Uterus (tissue), 4 donors: ENCODE data around the gene AKAP10. TPM values are rescaled to one million over a fixed set of nuclear protein-coding genes. Genes with fewer than 3 reads are reported as not detected.
A peak's percentile ranks its signal among the peaks of the same experiment; 100 is the strongest.
"Not testable (repeated sequence)": the region's sequence is repeated elsewhere in the genome, so short reads cannot be mapped to it uniquely, and the experiment has no call there.

Source experiments
- DNase-seq, 2 donors: peaks; one replicate each; pipeline ENCODE4 v3.0.0-alpha.2; 2019 to 2020
- H3K27ac ChIP-seq, 2 donors: fragments of 200-600 bp; sonication (generic); 1 replicate in 1 of 2; 2 replicates in 1 of 2; pipeline ENCODE4 v1.5.1; 2016 to 2018
- H3K27me3 ChIP-seq, 2 donors: fragments of 200-600 bp; sonication (generic); one replicate each; pipeline ENCODE4 v1.5.1; 2018 to 2019; ENCODE audit warnings: control low read depth in 1 of 2
- H3K36me3 ChIP-seq, 2 donors: fragments of 200-600 bp; sonication (generic); one replicate each; pipeline ENCODE4 v1.5.1; 2019; ENCODE audit warnings: control low read depth in 1 of 2
- H3K4me1 ChIP-seq, 2 donors: fragments of 200-600 bp; sonication (generic); one replicate each; pipeline ENCODE4 v1.5.1; 2018 to 2019; ENCODE audit warnings: control low read depth in 1 of 2
- H3K4me3 ChIP-seq, 2 donors: fragments of 200-600 bp; sonication (generic); 1 replicate in 1 of 2; 2 replicates in 1 of 2; pipeline ENCODE4 v1.5.1; 2018 to 2019; ENCODE audit warnings: mild to moderate bottlenecking in 1 of 2
- H3K9me3 ChIP-seq, 2 donors: fragments of 200-600 bp; sonication (generic); one replicate each; pipeline ENCODE4 v1.5.1; 2019; ENCODE audit warnings: control low read depth in 1 of 2
- CTCF ChIP-seq, 4 experiments: fragments of 200-600 bp in 2 of 4; fragments of 450-650 bp in 2 of 4; sonication (generic) in 2 of 4; IDR thresholded peaks; one replicate each; pipeline ENCODE4 v1.5.1; 2016 to 2019; ENCODE audit warnings: antibody characterized with exemption in 4 of 4, mild to moderate bottlenecking in 2 of 4, moderate library complexity in 1 of 4
- POLR2A ChIP-seq, 2 donors: fragments of 450-650 bp; IDR thresholded peaks; one replicate each; pipeline ENCODE4 v1.6.1; 2016; ENCODE audit warnings: antibody characterized with exemption in 2 of 2, mild to moderate bottlenecking in 1 of 2, moderate library complexity in 1 of 2
- intact Hi-C: fragments of 100-400 bp; cut with DNase I; formaldehyde crosslinking; loops from one replicate; pipeline ENCODE4 v1.15.1; 2023; ENCODE audit warnings: low total_unique reads
- total RNA-seq, 4 donors: library from RNA; depleted of rRNA in 3 of 4; stranded (reverse); fragments of >200 nt in 3 of 4; gene quantifications; one replicate each; pipeline versions ENCODE4 v1.1.0 to v1.2.4, GENCODE V29; 2014 to 2023
- donor health status: DM: yes; HTN: yes; CAD: no.

AKAP10 gene
- total RNA-seq, 4 donors from 2014 or later = 17.7 to 56.9 (median 33.2) TPM

GRCh38 chr17:19904412-19904811, 73.2 kb downstream of the AKAP10 start:
- H3K36me3 ChIP-seq = no peaks in the 10 kb centered on the region

GRCh38 chr17:19900809-19901208, 76.8 kb downstream of the AKAP10 start:
- Histone ChIP-seq H3K36me3 (no peaks in the 10 kb centered on the region), H3K27me3 (no peaks in the 10 kb centered on the region), H3K4me3 (no peak overlapping the region), H3K4me1 (no peaks in the 10 kb centered on the region), H3K9me3 (no peaks in the 10 kb centered on the region), H3K27ac (no peak overlapping the region)
- intact Hi-C loops = no loop called here
- TF ChIP-seq POLR2A (IDR thresholded peaks at IDR 0.05) = no peak
- TF ChIP-seq CTCF (IDR thresholded peaks at IDR 0.05) = no peak
- DNase-seq = no peak

More at GRCh38 chr17:19904412-19904811, 73.2 kb downstream of the AKAP10 start:
- no peak for DNase-seq
- Histone ChIP-seq H3K27me3 (no peaks in the 10 kb centered on the region), H3K4me3 (no peak overlapping the region), H3K9me3 (no peaks in the 10 kb centered on the region), H3K4me1 (no peaks in the 10 kb centered on the region), H3K27ac (no peak overlapping the region)
- intact Hi-C loops = no loop called here
- TF ChIP-seq CTCF (IDR thresholded peaks at IDR 0.05) = no peak
- no peak for TF ChIP-seq POLR2A (IDR thresholded peaks at IDR 0.05)

- Histone ChIP-seq H3K36me3 (no peaks in the 10 kb centered on the region), H3K4me1 (no peaks in the 10 kb centered on the region), H3K27ac (peak overlapping the region in 1 of 2 donors; percentile 71), H3K27me3 (no peaks in the 10 kb centered on the region), H3K4me3 (no peak overlapping the region), H3K9me3 (no peaks in the 10 kb centered on the region)
- intact Hi-C loops = no loop called here
- TF ChIP-seq POLR2A (IDR thresholded peaks at IDR 0.05) = no peak
- no peak for TF ChIP-seq CTCF (IDR thresholded peaks at IDR 0.05)
- peak in 1 of 2 donors; percentile 20 for DNase-seq
Measured at GRCh38 chr17:19897903-19898302, 79.7 kb downstream of the AKAP10 start.

DNA sequence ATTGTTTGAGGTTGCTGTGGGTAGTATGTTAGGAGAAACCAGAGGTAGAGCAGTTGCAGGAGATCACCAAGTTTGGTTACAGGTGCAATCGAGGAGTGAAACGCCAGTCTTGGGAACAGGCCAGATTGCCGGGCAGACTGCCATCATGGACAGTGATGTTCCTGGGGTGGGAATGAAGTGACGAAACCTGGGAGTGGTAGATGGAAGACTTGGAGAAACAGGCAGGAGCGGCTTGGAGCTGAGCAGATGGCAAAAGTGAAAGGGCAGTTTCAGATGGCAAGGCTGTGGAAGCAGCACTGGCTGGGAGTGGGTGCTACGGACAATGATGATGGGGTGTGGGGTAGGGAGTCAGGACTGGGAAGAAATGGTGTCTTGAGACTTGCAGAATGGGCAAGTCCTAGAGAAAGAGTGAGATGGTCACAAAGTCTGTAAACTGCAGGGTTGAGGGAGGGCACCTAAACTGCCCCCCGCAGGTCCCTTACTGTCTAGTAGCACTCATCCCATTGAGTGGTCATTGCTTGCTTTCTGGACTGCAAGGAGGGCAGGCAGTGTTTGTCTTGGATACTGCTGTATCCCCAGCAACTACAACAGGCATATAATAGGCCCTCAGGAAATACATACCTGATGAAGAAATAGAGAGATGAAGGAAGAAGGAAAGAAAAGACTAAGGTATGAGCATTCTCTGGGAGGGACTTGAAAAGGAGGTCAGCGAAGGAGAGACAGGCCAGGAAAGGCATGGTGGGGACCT, 80.4 kb downstream of the AKAP10 start:
- no peaks in the 10 kb centered on the region for H3K9me3 ChIP-seq
- H3K36me3 ChIP-seq = no peaks in the 10 kb centered on the region
- TF ChIP-seq CTCF (IDR thresholded peaks at IDR 0.05) = no peak
- DNase-seq = peak; percentile 56 to 67
- H3K27ac ChIP-seq = peak overlapping the region in 1 of 2 donors; percentile 71
- intact Hi-C loops = no loop called here
- no peaks in the 10 kb centered on the region for H3K4me1 ChIP-seq
- no peaks in the 10 kb centered on the region for H3K27me3 ChIP-seq
- no peak overlapping the region for H3K4me3 ChIP-seq

DNA sequence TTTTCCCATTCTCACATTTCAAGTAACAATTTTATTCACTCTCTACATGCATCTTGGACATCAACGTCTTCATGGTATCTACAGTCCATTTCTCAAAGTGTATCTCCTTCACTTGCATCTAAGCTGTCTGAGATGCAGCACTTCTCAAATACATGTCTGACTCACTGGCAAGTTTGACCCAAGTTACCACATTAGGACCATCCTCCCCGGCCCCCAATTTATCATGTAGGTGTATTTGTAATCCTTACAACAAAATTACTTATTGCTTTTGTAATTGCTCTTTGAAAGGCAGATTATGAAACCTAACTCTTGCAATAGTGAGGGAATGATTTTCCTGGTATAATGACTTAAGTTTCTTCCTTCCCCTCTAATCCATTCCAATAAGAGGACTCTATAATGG, 80.9 kb downstream of the AKAP10 start:
- Histone ChIP-seq H3K4me1 (no peaks in the 10 kb centered on the region), H3K36me3 (no peaks in the 10 kb centered on the region), H3K27ac (peak overlapping the region in 1 of 2 donors; percentile 71), H3K27me3 (no peaks in the 10 kb centered on the region), H3K9me3 (no peaks in the 10 kb centered on the region), H3K4me3 (no peak overlapping the region)
- DNase-seq = no peak
- intact Hi-C loops = no loop called here
- no peak for TF ChIP-seq CTCF (IDR thresholded peaks at IDR 0.05)
- no peak for TF ChIP-seq POLR2A (IDR thresholded peaks at IDR 0.05)

GRCh38 chr17:19890554-19890953, 87.1 kb downstream of the AKAP10 start:
- H3K27ac ChIP-seq, H3K27me3 ChIP-seq, DNase-seq, H3K4me3 ChIP-seq, H3K36me3 ChIP-seq, intact Hi-C loops, H3K9me3 ChIP-seq, H3K4me1 ChIP-seq: not testable (repeated sequence)

- H3K36me3 ChIP-seq, intact Hi-C loops, H3K4me3 ChIP-seq, H3K9me3 ChIP-seq, H3K27me3 ChIP-seq, H3K27ac ChIP-seq, DNase-seq, H3K4me1 ChIP-seq: not testable (repeated sequence)
Measured at GRCh38 chr17:19890001-19890400, 87.6 kb downstream of the AKAP10 start.
